RPMI8226 (cell line): ENCODE data around the gene TACC3.

Experiments
- DNase-seq: peaks from one replicate; pipeline ENCODE4 v3.0.0-alpha.2; 2015

TACC3 gene

GRCh38 chr4:1725521-1725920 lies 4.2 kb downstream of the TACC3 start:
- DNase-seq: no peak

- DNase-seq: peak; percentile 79
Measured at GRCh38 chr4:1726146-1726934, 5.0 kb downstream of the TACC3 start.

- DNase-seq: no peak
Measured at GRCh38 chr4:1727117-1728031, 6.1 kb downstream of the TACC3 start.

- DNase-seq: no peak
Measured at GRCh38 chr4:1728061-1728980, 7.0 kb downstream of the TACC3 start.

- no peak for DNase-seq
Measured at GRCh38 chr4:1730532-1731135, 9.3 kb downstream of the TACC3 start.

- DNase-seq: no peak
Measured at GRCh38 chr4:1731180-1731579, 9.9 kb downstream of the TACC3 start.

GRCh38 chr4:1732911-1733310 lies 11.6 kb downstream of the TACC3 start:
- DNase-seq: no peak

GRCh38 chr4:1735215-1735614 lies 13.9 kb downstream of the TACC3 start:
- DNase-seq: no peak

GRCh38 chr4:1736812-1737211 lies 15.5 kb downstream of the TACC3 start:
- no peak for DNase-seq

- no peak for DNase-seq
Measured at GRCh38 chr4:1737666-1738065, 16.3 kb downstream of the TACC3 start.

- no peak for DNase-seq
Measured at GRCh38 chr4:1738410-1738809, 17.1 kb downstream of the TACC3 start.

- no peak for DNase-seq
Measured at GRCh38 chr4:1739358-1739757, 18.0 kb downstream of the TACC3 start.

- DNase-seq: no peak
Measured at GRCh38 chr4:1740021-1740545, 18.8 kb downstream of the TACC3 start.

- DNase-seq: no peak
Measured at GRCh38 chr4:1741208-1741607, 19.9 kb downstream of the TACC3 start.

- DNase-seq: no peak
Measured at GRCh38 chr4:1743551-1743950, 22.2 kb downstream of the TACC3 start.

GRCh38 chr4:1743975-1744374 lies 22.7 kb downstream of the TACC3 start:
- DNase-seq: no peak

- DNase-seq: no peak
Measured at GRCh38 chr4:1744552-1744951, 23.2 kb downstream of the TACC3 start.

- DNase-seq: no peak
Measured at GRCh38 chr4:1745165-1745564, 23.8 kb downstream of the TACC3 start.

- DNase-seq: no peak
Measured at GRCh38 chr4:1745697-1746096, 24.4 kb downstream of the TACC3 start.

GRCh38 chr4:1746265-1746691 lies 25.0 kb downstream of the TACC3 start:
- DNase-seq: peak; percentile 68

GRCh38 chr4:1746919-1747602 lies 25.7 kb downstream of the TACC3 start:
- no peak for DNase-seq

- DNase-seq: no peak
Measured at GRCh38 chr4:1747603-1747967, 26.3 kb downstream of the TACC3 start.
